ENCODE results near the gene GSC2. TPM values are rescaled to one million over a fixed set of nuclear protein-coding genes. Genes with fewer than 3 reads are reported as not detected.

GSC2 gene
- total and polyA plus RNA-seq, 2 of the 4 experiments (the other 2 are of a cell fraction) = not detected

GRCh38 chr22:19181786-19182471 is 31.8 kb upstream of the GSC2 start:
- Histone ChIP-seq H3K56ac (ENCODE audit: extremely low read depth, insufficient read depth, low read length) (no peak overlapping the region), H3K9me1 (ENCODE audit: insufficient read depth, low read length) (peaks cover 6% of the 10 kb centered on the region; the same call in 1 of the 2 replicates), H3K36me3 (ENCODE audit: control insufficient read depth, insufficient read depth, low read length) (peaks cover under 1% of the 10 kb centered on the region; the same call in 1 of the 2 replicates), H3K4me2 (ENCODE audit: low read depth, low read length) (no peak overlapping the region), H2BK5ac (ENCODE audit: low read depth, low read length, poor library complexity, severe bottlenecking) (no peak overlapping the region), H3K9ac (ENCODE audit: low read depth, low read length) (no peak overlapping the region), H3K79me1 (ENCODE audit: low read depth in 1 of 2, low read length in 2 of 2) (peaks cover 2 to 13% of the 10 kb centered on the region in 2 experiments; a peak in 3 of 4 replicates), H2AK5ac (ENCODE audit: low read depth, low read length) (no peak overlapping the region), H2AK9ac (replicated peaks; ENCODE audit: low read depth, low read length, poor library complexity) (peak overlapping the region; percentile 71), H2BK20ac (ENCODE audit: low read depth, low read length) (no peak overlapping the region), H3K4me1 (ENCODE audit: control insufficient read depth, insufficient read depth, low read length) (peaks cover 14% of the 10 kb centered on the region), H3K23ac (ENCODE audit: low read depth, low read length) (no peak overlapping the region), H2BK15ac (ENCODE audit: low read depth, low read length) (no peak overlapping the region), H2AFZ (replicated peaks; ENCODE audit: low read length, poor library complexity) (no peak overlapping the region), H3K14ac (replicated peaks; ENCODE audit: low read depth, low read length) (no peak overlapping the region), H4K5ac (ENCODE audit: low read depth, low read length) (no peak overlapping the region), H3K27me3 (ENCODE audit: control insufficient read depth, insufficient read depth, low read length) (no peaks in the 10 kb centered on the region), H2BK120ac (ENCODE audit: low read depth, low read length) (no peak overlapping the region), H3K27ac (ENCODE audit: insufficient read depth, low read length) (no peak overlapping the region), H3K4me3 (ENCODE audit: insufficient read depth, low read depth, low read length) (no peak overlapping the region), H3K9me3 (ENCODE audit: control insufficient read depth, insufficient read depth, low read length) (no peaks in the 10 kb centered on the region), H4K20me1 (ENCODE audit: insufficient read depth, low read length) (peaks cover 7% of the 10 kb centered on the region), H4K91ac (ENCODE audit: insufficient read depth, low read depth, low read length) (no peak overlapping the region), H3K4ac (ENCODE audit: low read depth, low read length) (no peak overlapping the region), H4K8ac (ENCODE audit: low read depth in 2 of 2, low read length in 2 of 2) (no peak overlapping the region), H3K18ac (ENCODE audit: low read depth, low read length) (no peak overlapping the region)
- ATAC-seq (ENCODE audit: low read depth) (no peak), DNase-seq (no peak)
- TF ChIP-seq RCOR1 (IDR thresholded peaks at IDR 0.05; ENCODE audit: insufficient replicate concordance, low read length) (no peak), MXI1 (IDR thresholded peaks at IDR 0.05; ENCODE audit: borderline replicate concordance, low read depth, low read length) (no peak), FOS (IDR thresholded peaks at IDR 0.05; ENCODE audit: low read depth, low read length) (no peak), RFX5 (IDR thresholded peaks at IDR 0.05; ENCODE audit: low read depth, low read length) (no peak), CEBPB (IDR thresholded peaks at IDR 0.05; ENCODE audit: low read depth, low read length) (no peak), MAZ (IDR thresholded peaks at IDR 0.05; ENCODE audit: borderline replicate concordance, low read depth, low read length) (no peak), NFE2L2 (IDR thresholded peaks at IDR 0.05; ENCODE audit: low read depth, low read length) (no peak), BHLHE40 (IDR thresholded peaks at IDR 0.05; ENCODE audit: low read depth, low read length) (no peak), RAD21 (IDR thresholded peaks at IDR 0.05; ENCODE audit: low read length) (no peak), POLR2A (IDR thresholded peaks at IDR 0.05; ENCODE audit: low read depth, low read length) (no peak)
- TF ChIP-seq, protein P1, sequence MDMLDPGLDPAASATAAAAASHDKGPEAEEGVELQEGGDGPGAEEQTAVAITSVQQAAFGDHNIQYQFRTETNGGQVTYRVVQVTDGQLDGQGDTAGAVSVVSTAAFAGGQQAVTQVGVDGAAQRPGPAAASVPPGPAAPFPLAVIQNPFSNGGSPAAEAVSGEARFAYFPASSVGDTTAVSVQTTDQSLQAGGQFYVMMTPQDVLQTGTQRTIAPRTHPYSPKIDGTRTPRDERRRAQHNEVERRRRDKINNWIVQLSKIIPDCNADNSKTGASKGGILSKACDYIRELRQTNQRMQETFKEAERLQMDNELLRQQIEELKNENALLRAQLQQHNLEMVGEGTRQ (IDR thresholded peaks at IDR 0.05; ENCODE audit: low read depth, low read length) = no peak
- TF ChIP-seq, protein P2, sequence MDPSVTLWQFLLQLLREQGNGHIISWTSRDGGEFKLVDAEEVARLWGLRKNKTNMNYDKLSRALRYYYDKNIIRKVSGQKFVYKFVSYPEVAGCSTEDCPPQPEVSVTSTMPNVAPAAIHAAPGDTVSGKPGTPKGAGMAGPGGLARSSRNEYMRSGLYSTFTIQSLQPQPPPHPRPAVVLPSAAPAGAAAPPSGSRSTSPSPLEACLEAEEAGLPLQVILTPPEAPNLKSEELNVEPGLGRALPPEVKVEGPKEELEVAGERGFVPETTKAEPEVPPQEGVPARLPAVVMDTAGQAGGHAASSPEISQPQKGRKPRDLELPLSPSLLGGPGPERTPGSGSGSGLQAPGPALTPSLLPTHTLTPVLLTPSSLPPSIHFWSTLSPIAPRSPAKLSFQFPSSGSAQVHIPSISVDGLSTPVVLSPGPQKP (IDR thresholded peaks at IDR 0.05; ENCODE audit: borderline replicate concordance, low read depth, low read length) = no peak
- dilution Hi-C loops (cut with HindIII; ENCODE audit: low sequenced_read_pairs, unreplicated experiment) (no loop called here), in situ Hi-C loops (cut with MboI; ENCODE audit: low sequenced_read_pairs) (loop anchor here (10.0 kb wide), 1 partner anchor 173 kb away; no protein-coding TSS in a partner anchor), intact Hi-C loops (cut with micrococcal nuclease) (no loop called here)
- 43% methylated on average over 1 of the region's 12 CpGs; no CpG with 5 or more reads in 1 of the 2 experiments for whole genome bisulfite sequencing, 2 experiments (ENCODE audit: extremely low coverage in 2 of 2, insufficient read length in 1 of 2)
- ChIA-PET POLR2A (ENCODE audit: unreplicated experiment) (no interaction called here), CTCF (no interaction called here)
- BruUV-seq (replicated peaks) = no TSS peak

Data from IMR-90 (cell line).